GM10248 (cell line): ENCODE measurements around the gene CYTH4.
"Not testable (repeated sequence)": the region's sequence is repeated elsewhere in the genome, so short reads cannot be mapped to it uniquely, and the experiment has no call there.

Experiments
- CTCF ChIA-PET: fragments of 300-600 bp; sonication (Branson Sonifier 250); formaldehyde crosslinking; extraction: SDS; loops from one replicate; lab custom pipeline; 2021; ENCODE audit warnings: antibody characterized with exemption; lab: Yijun Ruan, JAX
- POLR2A ChIA-PET: fragments of 350-650 bp; sonication (Branson Sonifier 250); formaldehyde crosslinking; extraction: SDS; loops from one replicate; lab custom pipeline; 2020; ENCODE audit warnings: antibody characterized with exemption; lab: Yijun Ruan, JAX
- DNase-seq: peaks from one replicate; pipeline ENCODE4 v3.0.0; 2012; ENCODE audit errors: extremely low spot score
- CTCF ChIP-seq: IDR thresholded peaks from 2 replicates; pipeline ENCODE4 v1.5.1; 2012; ENCODE audit warnings: mild to moderate bottlenecking, low read depth; ENCODE audit errors: extremely low read depth, missing control alignments, control extremely low read depth

The CYTH4 gene

GRCh38 chr22:37325039-37325395 is 42.7 kb downstream of the CYTH4 start:
- no peak for DNase-seq
- ChIA-PET CTCF (interaction anchor here (1.3 to 2.2 kb wide), 3 partner anchors 104 to 242 kb away, joined by 5 to 7 read pairs (median 6); no protein-coding TSS in a partner anchor), POLR2A (no interaction called here)
- TF ChIP-seq CTCF = no peak

GRCh38 chr22:37326726-37327125 is 44.4 kb downstream of the CYTH4 start:
- no peak for DNase-seq
- no peak for TF ChIP-seq CTCF
- ChIA-PET POLR2A (no interaction called here), CTCF (no interaction called here)

- DNase-seq = no peak
- CTCF ChIA-PET = interaction anchor here (1.2 to 7.7 kb wide), 2 partner anchors 9 to 100 kb away, joined by 3 to 53 read pairs; no protein-coding TSS in a partner anchor
- no peak for TF ChIP-seq CTCF
- POLR2A ChIA-PET = interaction anchor here (0.6 kb wide), 1 partner anchor 174 kb away, joined by 3 read pairs; no protein-coding TSS in a partner anchor
Observed at GRCh38 chr22:37328017-37328416, 45.7 kb downstream of the CYTH4 start.

- not testable (repeated sequence) for DNase-seq
- ChIA-PET CTCF (interaction anchor here (1.2 to 7.7 kb wide), 2 partner anchors 10 to 100 kb away, joined by 3 to 53 read pairs; no protein-coding TSS in a partner anchor), POLR2A (interaction anchor here (0.6 kb wide), 1 partner anchor 173 kb away, joined by 3 read pairs; no protein-coding TSS in a partner anchor)
Observed at GRCh38 chr22:37328538-37329237, 46.4 kb downstream of the CYTH4 start.

- ChIA-PET CTCF (interaction anchor here (0.6 to 7.7 kb wide), 4 partner anchors 11 to 129 kb away, joined by 3 to 53 read pairs (median 3); no protein-coding TSS in a partner anchor), POLR2A (no interaction called here)
- DNase-seq = no peak
- no peak for TF ChIP-seq CTCF
Observed at GRCh38 chr22:37329238-37330140, 47.2 kb downstream of the CYTH4 start.

- peak; percentile 75 for DNase-seq
- no peak for TF ChIP-seq CTCF
- POLR2A ChIA-PET = no interaction called here
- CTCF ChIA-PET = interaction anchor here (0.6 to 7.7 kb wide), 5 partner anchors 12 to 128 kb away, joined by 3 to 53 read pairs (median 3); no protein-coding TSS in a partner anchor
Observed at GRCh38 chr22:37330200-37331033, 48.1 kb downstream of the CYTH4 start.
